ENCODE measurements around the gene SUFU. TPM values are rescaled to one million over a fixed set of nuclear protein-coding genes. Genes with fewer than 3 reads are reported as not detected.

The SUFU gene
- total and polyA plus RNA-seq, 2 of the 13 experiments (the other 11 are each of a cell fraction or from before 2014, with no cell fraction given), result 2.9 to 5.5 TPM

DNA sequence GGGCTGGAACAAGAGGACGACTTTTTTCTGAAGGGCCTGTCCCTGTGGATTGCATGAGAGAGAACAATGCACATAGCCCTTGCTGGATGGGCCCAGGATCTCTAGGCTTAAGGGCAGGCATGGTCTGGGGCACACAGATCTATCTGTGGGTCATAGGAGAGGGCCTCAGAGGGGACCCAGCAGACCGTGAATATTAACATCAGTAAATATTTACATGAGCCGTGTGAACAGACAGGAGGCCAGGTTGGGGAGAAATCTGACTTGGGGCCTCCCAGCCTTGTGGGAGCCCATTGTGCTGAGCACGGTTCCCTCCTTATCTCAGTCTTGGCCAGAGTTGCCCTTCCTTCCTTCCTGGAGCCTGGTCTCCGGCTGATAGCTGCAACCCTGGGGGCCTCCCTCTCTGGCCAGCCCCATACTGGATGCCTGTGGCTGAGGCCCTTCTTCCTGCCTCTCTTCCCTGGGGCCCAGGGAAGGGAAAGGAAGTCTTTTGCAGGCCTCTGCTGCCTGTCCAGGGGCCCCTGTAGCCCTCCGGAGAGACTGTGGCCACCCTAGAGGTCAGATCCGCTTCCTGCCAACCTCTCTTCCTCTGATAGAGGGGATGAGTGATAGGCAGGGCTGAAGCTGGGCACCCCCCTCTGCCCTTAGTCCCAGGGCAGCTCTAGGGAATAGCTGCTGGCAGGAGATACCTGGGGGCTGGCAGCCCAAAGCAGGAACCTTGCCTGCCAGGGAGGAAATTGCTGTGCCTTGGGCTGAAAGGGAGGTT, 96.0 kb downstream of the SUFU start (continued):
- TF ChIP-seq HNRNPUL1 (IDR thresholded peaks at IDR 0.05; ENCODE audit: low read depth, low read length), result no peak
- no peak for TF ChIP-seq TBL1XR1 (IDR thresholded peaks at IDR 0.05; ENCODE audit: borderline replicate concordance, low read length, partially characterized antibody)
- TF ChIP-seq RBFOX2 (IDR thresholded peaks at IDR 0.05; ENCODE audit: low read depth, low read length), result no peak; the same call in 1 of the 2 replicates
- TF ChIP-seq POLR2AphosphoS5 (IDR thresholded peaks at IDR 0.05; ENCODE audit: low read depth, low read length), result peak; percentile 49
- TF ChIP-seq, protein P1, sequence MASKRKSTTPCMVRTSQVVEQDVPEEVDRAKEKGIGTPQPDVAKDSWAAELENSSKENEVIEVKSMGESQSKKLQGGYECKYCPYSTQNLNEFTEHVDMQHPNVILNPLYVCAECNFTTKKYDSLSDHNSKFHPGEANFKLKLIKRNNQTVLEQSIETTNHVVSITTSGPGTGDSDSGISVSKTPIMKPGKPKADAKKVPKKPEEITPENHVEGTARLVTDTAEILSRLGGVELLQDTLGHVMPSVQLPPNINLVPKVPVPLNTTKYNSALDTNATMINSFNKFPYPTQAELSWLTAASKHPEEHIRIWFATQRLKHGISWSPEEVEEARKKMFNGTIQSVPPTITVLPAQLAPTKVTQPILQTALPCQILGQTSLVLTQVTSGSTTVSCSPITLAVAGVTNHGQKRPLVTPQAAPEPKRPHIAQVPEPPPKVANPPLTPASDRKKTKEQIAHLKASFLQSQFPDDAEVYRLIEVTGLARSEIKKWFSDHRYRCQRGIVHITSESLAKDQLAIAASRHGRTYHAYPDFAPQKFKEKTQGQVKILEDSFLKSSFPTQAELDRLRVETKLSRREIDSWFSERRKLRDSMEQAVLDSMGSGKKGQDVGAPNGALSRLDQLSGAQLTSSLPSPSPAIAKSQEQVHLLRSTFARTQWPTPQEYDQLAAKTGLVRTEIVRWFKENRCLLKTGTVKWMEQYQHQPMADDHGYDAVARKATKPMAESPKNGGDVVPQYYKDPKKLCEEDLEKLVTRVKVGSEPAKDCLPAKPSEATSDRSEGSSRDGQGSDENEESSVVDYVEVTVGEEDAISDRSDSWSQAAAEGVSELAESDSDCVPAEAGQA (IDR thresholded peaks at IDR 0.05; ENCODE audit: low read depth), result 0 out of 2 replicates have a peak, but pooled peaks have one; percentile 13
- TF ChIP-seq, protein P1 (CRISPR knock-in tag; IDR thresholded peaks at IDR 0.05; ENCODE audit: borderline replicate concordance), result no peak
- no peak for TF ChIP-seq ATRX (CRISPR knock-in tag; IDR thresholded peaks at IDR 0.05; ENCODE audit: borderline replicate concordance)
- TF ChIP-seq ZNF747 (CRISPR knock-in tag; IDR thresholded peaks at IDR 0.05; ENCODE audit: borderline replicate concordance), result no peak
- peak; percentile 16; the same call in 1 of the 2 replicates for TF ChIP-seq GATAD1 (CRISPR knock-in tag; IDR thresholded peaks at IDR 0.05)
- TF ChIP-seq MIER2 (CRISPR knock-in tag; IDR thresholded peaks at IDR 0.05), result no peak
- peak; percentile 61; the same call in 1 of the 2 replicates for TF ChIP-seq ZNF878 (CRISPR knock-in tag; IDR thresholded peaks at IDR 0.05)
- no peak for TF ChIP-seq CENPX (CRISPR knock-in tag; IDR thresholded peaks at IDR 0.05)
- TF ChIP-seq XBP1 (CRISPR knock-in tag; IDR thresholded peaks at IDR 0.05), result no peak
- TF ChIP-seq, protein P2, sequence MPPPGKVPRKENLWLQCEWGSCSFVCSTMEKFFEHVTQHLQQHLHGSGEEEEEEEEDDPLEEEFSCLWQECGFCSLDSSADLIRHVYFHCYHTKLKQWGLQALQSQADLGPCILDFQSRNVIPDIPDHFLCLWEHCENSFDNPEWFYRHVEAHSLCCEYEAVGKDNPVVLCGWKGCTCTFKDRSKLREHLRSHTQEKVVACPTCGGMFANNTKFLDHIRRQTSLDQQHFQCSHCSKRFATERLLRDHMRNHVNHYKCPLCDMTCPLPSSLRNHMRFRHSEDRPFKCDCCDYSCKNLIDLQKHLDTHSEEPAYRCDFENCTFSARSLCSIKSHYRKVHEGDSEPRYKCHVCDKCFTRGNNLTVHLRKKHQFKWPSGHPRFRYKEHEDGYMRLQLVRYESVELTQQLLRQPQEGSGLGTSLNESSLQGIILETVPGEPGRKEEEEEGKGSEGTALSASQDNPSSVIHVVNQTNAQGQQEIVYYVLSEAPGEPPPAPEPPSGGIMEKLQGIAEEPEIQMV (CRISPR knock-in tag; IDR thresholded peaks at IDR 0.05; ENCODE audit: low read depth), result no peak
- TF ChIP-seq JDP2 (CRISPR knock-in tag; IDR thresholded peaks at IDR 0.05; ENCODE audit: borderline replicate concordance), result no peak
- TF ChIP-seq TCF7L2 (IDR thresholded peaks at IDR 0.05; ENCODE audit: low read depth, low read length), result no peak
- TF ChIP-seq ZNF639 (CRISPR knock-in tag; conservative IDR thresholded peaks at IDR 0.05), result no peak
- TF ChIP-seq ZFP90 (CRISPR knock-in tag; IDR thresholded peaks at IDR 0.05; ENCODE audit: borderline replicate concordance), result peak; percentile 87; the same call in 1 of the 2 replicates
- no peak for TF ChIP-seq ZNF704 (CRISPR knock-in tag; IDR thresholded peaks at IDR 0.05; ENCODE audit: borderline replicate concordance)
- no peak for TF ChIP-seq RORA (CRISPR knock-in tag; IDR thresholded peaks at IDR 0.05)

Data from HepG2 (cell line).